HEK293T (cell line): ENCODE results near the gene SLC16A14.

Experiments used
- BHLHE40 ChIP-seq: fragments of 450-650 bp; IDR thresholded peaks from 2 replicates; pipeline ENCODE4 v1.6.1; 2016; ENCODE audit warnings: mild to moderate bottlenecking, moderate library complexity, borderline replicate concordance
- ELF4 ChIP-seq: fragments of 450-650 bp; IDR thresholded peaks from 2 replicates; pipeline ENCODE4 v1.6.1; 2017; ENCODE audit warnings: antibody characterized with exemption
- FOXA1 ChIP-seq: fragments of 450-650 bp; IDR thresholded peaks from 2 replicates; pipeline ENCODE4 v1.6.1; 2016; ENCODE audit warnings: mild to moderate bottlenecking
- LEF1 ChIP-seq: fragments of 450-650 bp; IDR thresholded peaks from 2 replicates; pipeline ENCODE4 v1.6.1; 2017; ENCODE audit warnings: mild to moderate bottlenecking, borderline replicate concordance
- NFRKB ChIP-seq: fragments of 450-650 bp; IDR thresholded peaks from 2 replicates; pipeline ENCODE4 v1.6.1; 2016; ENCODE audit warnings: mild to moderate bottlenecking, moderate library complexity
- SP1 ChIP-seq: fragments of 450-650 bp; IDR thresholded peaks from 2 replicates; pipeline ENCODE4 v1.6.1; 2017

DNA sequence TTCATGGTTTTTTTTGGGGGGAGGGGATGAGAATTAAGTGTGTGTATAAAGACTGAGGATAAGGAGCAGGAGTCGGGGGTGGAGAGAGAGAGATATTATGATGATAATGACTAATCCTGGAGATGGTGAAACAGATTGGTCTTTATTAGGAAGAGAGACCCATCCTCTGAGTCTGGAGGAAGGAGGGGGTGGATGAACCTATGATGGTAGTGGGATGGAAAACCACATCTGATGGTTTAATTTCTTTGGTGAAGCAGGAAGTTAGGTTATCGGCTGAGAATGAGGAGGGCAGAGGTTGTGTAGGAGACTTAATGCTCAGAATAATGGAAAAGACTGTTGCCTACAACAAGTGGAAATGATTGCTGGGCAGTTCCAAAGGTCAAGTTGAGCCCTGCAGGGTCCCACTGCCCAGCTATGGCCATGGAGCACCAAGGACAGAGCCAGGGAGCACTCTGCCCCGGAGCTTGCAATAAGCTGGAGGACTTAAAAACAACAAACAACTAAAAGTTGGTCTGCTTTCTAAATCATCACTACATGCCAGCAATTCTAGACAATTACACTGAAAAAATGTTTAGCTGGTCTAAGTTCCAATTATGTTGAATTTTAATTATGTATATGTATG lies 7.9 kb downstream of the SLC16A14 start:
- no peak for TF ChIP-seq SP1
- TF ChIP-seq NFRKB: no peak
- no peak for TF ChIP-seq ELF4
- no peak for TF ChIP-seq FOXA1
- no peak for TF ChIP-seq BHLHE40
- TF ChIP-seq LEF1: no peak
